ENCODE results near the gene ZIC5.
A peak's percentile ranks its signal among the peaks of the same experiment; 100 is the strongest.

The ZIC5 gene

GRCh38 chr13:99960663-99961311 lies 10.8 kb downstream of the ZIC5 start:
- no peak overlapping the region for H3K27ac ChIP-seq
- TF ChIP-seq CTCF (IDR thresholded peaks at IDR 0.05) (no peak), ZFX (IDR thresholded peaks at IDR 0.05; ENCODE audit: borderline replicate concordance) (no peak)

DNA sequence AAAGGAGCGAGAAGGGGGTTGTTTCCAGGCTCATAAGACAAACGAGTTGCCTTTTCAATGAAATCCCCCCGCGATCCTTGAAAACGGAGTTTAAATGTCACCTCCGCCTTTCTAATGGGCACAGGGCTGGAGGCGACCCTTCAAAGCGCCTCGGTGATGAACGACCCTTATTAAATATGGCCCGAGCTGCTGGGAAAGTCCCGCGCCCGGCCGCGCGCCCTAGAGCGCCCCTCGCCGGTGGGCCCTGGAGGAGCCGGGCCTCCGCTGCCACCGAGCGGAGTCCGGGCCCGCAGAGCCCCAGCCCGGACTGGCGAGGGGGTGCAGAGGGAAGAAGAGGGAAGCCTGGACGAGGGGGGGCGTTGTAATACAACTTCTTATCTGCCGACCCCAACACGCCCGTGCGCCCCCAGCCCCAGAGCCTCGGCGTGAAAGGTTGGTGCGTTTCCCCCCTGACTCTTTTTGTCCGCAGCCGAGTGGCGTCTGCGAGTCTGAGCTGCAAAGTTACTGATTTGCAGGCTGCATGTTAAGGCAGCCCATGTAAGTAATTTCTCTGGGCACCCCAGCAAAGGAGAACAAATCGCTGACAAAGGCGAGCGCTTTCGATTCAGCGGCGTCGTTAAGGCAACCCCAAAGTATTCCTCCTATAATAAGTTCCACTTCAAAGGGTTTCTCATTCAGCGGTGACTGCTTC lies 11.9 kb downstream of the ZIC5 start:
- H3K27ac ChIP-seq = no peak overlapping the region
- TF ChIP-seq CTCF (IDR thresholded peaks at IDR 0.05) = peak; percentile 79
- TF ChIP-seq ZFX (IDR thresholded peaks at IDR 0.05; ENCODE audit: borderline replicate concordance) = no peak

DNA sequence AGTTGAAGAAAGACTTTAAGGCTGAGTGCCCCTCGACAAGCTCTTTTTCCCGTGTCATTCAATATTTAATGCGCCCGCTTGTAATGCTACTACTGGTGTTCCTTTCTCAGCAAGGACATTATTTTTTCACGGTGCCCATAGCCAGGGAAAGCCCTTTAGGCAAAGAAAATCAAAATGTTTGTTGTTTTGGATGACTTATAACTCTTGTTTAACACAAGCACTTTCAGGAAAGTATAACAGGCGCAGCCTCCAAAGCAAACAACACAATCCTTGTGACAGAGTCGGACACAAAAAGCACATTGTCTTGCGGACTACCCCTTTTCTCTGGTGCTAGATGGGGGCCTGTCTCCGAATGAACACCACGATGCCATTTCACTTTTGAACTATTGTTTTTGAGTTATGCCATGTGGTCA lies 12.4 kb downstream of the ZIC5 start:
- no peak overlapping the region for H3K27ac ChIP-seq
- TF ChIP-seq CTCF (IDR thresholded peaks at IDR 0.05) (no peak), ZFX (IDR thresholded peaks at IDR 0.05; ENCODE audit: borderline replicate concordance) (no peak)

GRCh38 chr13:99958406-99959126 lies 13.0 kb downstream of the ZIC5 start:
- TF ChIP-seq ZFX (IDR thresholded peaks at IDR 0.05; ENCODE audit: borderline replicate concordance) (no peak), CTCF (IDR thresholded peaks at IDR 0.05) (no peak)

GRCh38 chr13:99956473-99957349 lies 14.9 kb downstream of the ZIC5 start:
- H3K27ac ChIP-seq = no peak overlapping the region
- TF ChIP-seq ZFX (IDR thresholded peaks at IDR 0.05; ENCODE audit: borderline replicate concordance) (no peak), CTCF (IDR thresholded peaks at IDR 0.05) (peak; percentile 24; the same call in 1 of the 2 replicates)

More at GRCh38 chr13:99958406-99959126, 13.0 kb downstream of the ZIC5 start:
- no peak overlapping the region for H3K27ac ChIP-seq

DNA sequence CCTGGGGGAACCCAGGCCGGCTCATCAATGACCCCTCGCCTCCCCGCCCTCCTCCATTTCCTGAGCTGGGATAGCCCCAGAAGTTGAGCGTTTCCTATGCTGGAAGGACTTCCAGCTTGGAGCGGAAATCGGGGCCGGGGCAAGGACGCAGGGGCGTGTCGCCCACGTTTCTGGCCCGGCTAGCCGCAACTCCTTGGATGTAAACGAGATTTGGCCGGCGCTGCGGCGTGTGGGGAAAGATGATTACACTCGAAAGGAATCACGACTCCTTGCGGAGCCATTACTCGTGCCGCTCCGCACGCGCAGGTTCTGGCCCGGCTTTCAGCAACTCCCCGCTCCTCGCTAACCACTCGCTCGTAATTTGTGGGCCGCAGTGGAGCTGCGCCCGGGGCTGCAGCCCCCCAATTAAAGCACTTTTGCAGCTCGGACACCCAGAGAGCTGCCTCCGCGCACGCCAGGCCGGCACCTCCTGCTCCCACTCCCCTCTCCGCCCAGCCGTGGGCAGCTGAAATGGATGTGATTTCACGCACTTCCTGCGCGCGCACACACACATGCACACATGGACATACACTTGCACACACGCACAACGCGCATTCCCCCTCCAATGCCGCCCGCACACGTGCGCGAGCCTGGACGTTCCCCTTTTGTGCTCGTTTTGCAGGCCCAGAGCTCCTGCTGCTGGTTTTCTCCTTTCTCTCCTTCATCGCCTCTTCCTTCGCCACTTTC lies 15.7 kb downstream of the ZIC5 start:
- TF ChIP-seq ZFX (IDR thresholded peaks at IDR 0.05; ENCODE audit: borderline replicate concordance) (no peak), CTCF (IDR thresholded peaks at IDR 0.05) (no peak)
- H3K27ac ChIP-seq = no peak overlapping the region

Measured in 22Rv1 (cell line).